ENCODE results near the gene GARIN5A. TPM values are rescaled to one million over a fixed set of nuclear protein-coding genes. Genes with fewer than 3 reads are reported as not detected.

The GARIN5A gene
- total RNA-seq, 1 experiment from 2014 or later, result 3.7 TPM

DNA sequence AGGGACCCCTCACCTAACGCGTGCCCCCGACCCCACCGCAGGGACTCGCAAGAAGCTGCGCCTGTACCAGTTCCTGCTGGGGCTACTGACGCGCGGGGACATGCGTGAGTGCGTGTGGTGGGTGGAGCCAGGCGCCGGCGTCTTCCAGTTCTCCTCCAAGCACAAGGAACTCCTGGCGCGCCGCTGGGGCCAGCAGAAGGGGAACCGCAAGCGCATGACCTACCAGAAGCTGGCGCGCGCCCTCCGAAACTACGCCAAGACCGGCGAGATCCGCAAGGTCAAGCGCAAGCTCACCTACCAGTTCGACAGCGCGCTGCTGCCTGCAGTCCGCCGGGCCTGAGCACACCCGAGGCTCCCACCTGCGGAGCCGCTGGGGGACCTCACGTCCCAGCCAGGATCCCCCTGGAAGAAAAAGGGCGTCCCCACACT, 48.6 kb downstream of the GARIN5A start:
- H3K79me2 ChIP-seq (ENCODE audit: low read depth), result no peaks in the 10 kb centered on the region
- ChIA-PET POLR2A (ENCODE audit: unreplicated experiment) (no interaction called here), CTCF (no interaction called here)
- no peaks in the 10 kb centered on the region for H3K9me3 ChIP-seq (ENCODE audit: insufficient read depth, low read depth)
- no peaks in the 10 kb centered on the region for H3K36me3 ChIP-seq (ENCODE audit: low read depth)
- H2AFZ ChIP-seq, result no peak overlapping the region
- intact Hi-C loops (cut with micrococcal nuclease; ENCODE audit: unreplicated experiment), result no loop called here
- peaks cover 4% of the 10 kb centered on the region; the same call in 1 of the 2 replicates for H3K4me1 ChIP-seq (replicated peaks; ENCODE audit: insufficient read depth)
- peaks cover 31% of the 10 kb centered on the region for H3K27me3 ChIP-seq (ENCODE audit: insufficient read depth, low read depth)
- no peak overlapping the region for H3K4me2 ChIP-seq
- no peak overlapping the region for H3K4me3 ChIP-seq
- no peaks in the 10 kb centered on the region for H3K9me2 ChIP-seq (ENCODE audit: insufficient read depth)
- H3F3A ChIP-seq (ENCODE audit: insufficient read depth, low read depth), result no peaks in the 10 kb centered on the region
- no peak for TF ChIP-seq EZH2 (IDR thresholded peaks at IDR 0.05; ENCODE audit: low read depth)
- TF ChIP-seq, protein P1, sequence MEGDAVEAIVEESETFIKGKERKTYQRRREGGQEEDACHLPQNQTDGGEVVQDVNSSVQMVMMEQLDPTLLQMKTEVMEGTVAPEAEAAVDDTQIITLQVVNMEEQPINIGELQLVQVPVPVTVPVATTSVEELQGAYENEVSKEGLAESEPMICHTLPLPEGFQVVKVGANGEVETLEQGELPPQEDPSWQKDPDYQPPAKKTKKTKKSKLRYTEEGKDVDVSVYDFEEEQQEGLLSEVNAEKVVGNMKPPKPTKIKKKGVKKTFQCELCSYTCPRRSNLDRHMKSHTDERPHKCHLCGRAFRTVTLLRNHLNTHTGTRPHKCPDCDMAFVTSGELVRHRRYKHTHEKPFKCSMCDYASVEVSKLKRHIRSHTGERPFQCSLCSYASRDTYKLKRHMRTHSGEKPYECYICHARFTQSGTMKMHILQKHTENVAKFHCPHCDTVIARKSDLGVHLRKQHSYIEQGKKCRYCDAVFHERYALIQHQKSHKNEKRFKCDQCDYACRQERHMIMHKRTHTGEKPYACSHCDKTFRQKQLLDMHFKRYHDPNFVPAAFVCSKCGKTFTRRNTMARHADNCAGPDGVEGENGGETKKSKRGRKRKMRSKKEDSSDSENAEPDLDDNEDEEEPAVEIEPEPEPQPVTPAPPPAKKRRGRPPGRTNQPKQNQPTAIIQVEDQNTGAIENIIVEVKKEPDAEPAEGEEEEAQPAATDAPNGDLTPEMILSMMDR (conservative IDR thresholded peaks at IDR 0.05), result no peak
- no peak for DNase-seq
- no peaks in the 10 kb centered on the region for H4K20me1 ChIP-seq (ENCODE audit: insufficient read depth)
- H3K27ac ChIP-seq, result no peak overlapping the region
- BruUV-seq (replicated peaks), result no TSS peak

GRCh38 chr19:50427318-50427925, 49.2 kb downstream of the GARIN5A start:
- no peaks in the 10 kb centered on the region for H3K36me3 ChIP-seq (ENCODE audit: low read depth)
- peaks cover 4% of the 10 kb centered on the region; the same call in 1 of the 2 replicates for H3K4me1 ChIP-seq (replicated peaks; ENCODE audit: insufficient read depth)
- no peaks in the 10 kb centered on the region for H3K9me3 ChIP-seq (ENCODE audit: insufficient read depth, low read depth)
- TF ChIP-seq, protein P1 (conservative IDR thresholded peaks at IDR 0.05), result no peak
- no peak for TF ChIP-seq EZH2 (IDR thresholded peaks at IDR 0.05; ENCODE audit: low read depth)
- H2AFZ ChIP-seq, result no peak overlapping the region
- ChIA-PET POLR2A (ENCODE audit: unreplicated experiment) (no interaction called here), CTCF (no interaction called here)
- H4K20me1 ChIP-seq (ENCODE audit: insufficient read depth), result no peaks in the 10 kb centered on the region
- H3K79me2 ChIP-seq (ENCODE audit: low read depth), result no peaks in the 10 kb centered on the region
- H3K27ac ChIP-seq, result no peak overlapping the region
- H3K9me2 ChIP-seq (ENCODE audit: insufficient read depth), result no peaks in the 10 kb centered on the region
- H3F3A ChIP-seq (ENCODE audit: insufficient read depth, low read depth), result no peaks in the 10 kb centered on the region
- no peak for DNase-seq
- BruUV-seq (replicated peaks), result no TSS peak
- H3K4me2 ChIP-seq, result no peak overlapping the region
- H3K4me3 ChIP-seq, result no peak overlapping the region
- intact Hi-C loops (cut with micrococcal nuclease; ENCODE audit: unreplicated experiment), result no loop called here
- H3K27me3 ChIP-seq (ENCODE audit: insufficient read depth, low read depth), result peaks cover 25% of the 10 kb centered on the region

DNA sequence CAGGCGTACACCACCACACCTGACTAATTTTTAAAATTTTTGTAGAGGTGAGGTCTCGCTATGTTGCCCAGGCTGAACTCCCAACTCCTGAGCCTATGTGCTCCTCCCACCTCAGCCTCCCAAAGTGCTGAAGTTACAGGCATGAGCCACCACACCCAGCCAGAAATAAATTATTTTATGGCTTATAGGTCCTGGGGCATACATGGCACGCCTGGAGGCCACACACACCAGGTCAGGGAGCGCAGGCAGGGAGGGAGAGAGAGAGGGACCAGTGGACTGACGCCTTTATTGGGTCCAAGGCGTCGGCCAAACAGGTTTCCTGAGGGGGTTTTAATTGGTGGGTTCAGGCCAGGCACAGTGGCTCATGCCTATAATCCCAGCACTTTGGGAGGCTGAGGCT, 51.1 kb downstream of the GARIN5A start:
- ChIA-PET POLR2A (ENCODE audit: unreplicated experiment) (no interaction called here), CTCF (no interaction called here)
- H3K79me2 ChIP-seq (ENCODE audit: low read depth), result no peaks in the 10 kb centered on the region

More for the DNA sequence above, 51.1 kb downstream of the GARIN5A start:
- Histone ChIP-seq H3K36me3 (ENCODE audit: low read depth) (no peaks in the 10 kb centered on the region), H3F3A (ENCODE audit: insufficient read depth, low read depth) (no peaks in the 10 kb centered on the region), H3K4me1 (replicated peaks; ENCODE audit: insufficient read depth) (no peaks in the 10 kb centered on the region), H3K27me3 (ENCODE audit: insufficient read depth, low read depth) (peaks cover 17% of the 10 kb centered on the region), H3K9me2 (ENCODE audit: insufficient read depth) (no peaks in the 10 kb centered on the region), H2AFZ (no peak overlapping the region), H4K20me1 (ENCODE audit: insufficient read depth) (no peaks in the 10 kb centered on the region), H3K4me2 (no peak overlapping the region), H3K9me3 (ENCODE audit: insufficient read depth, low read depth) (no peaks in the 10 kb centered on the region), H3K4me3 (no peak overlapping the region), H3K27ac (no peak overlapping the region)
- BruUV-seq (replicated peaks), result no TSS peak
- intact Hi-C loops (cut with micrococcal nuclease; ENCODE audit: unreplicated experiment), result no loop called here
- DNase-seq, result no peak
- no peak for TF ChIP-seq EZH2 (IDR thresholded peaks at IDR 0.05; ENCODE audit: low read depth)
- TF ChIP-seq, protein P1 (conservative IDR thresholded peaks at IDR 0.05), result no peak

Measured in PC-9 (cell line).